K562 (cell line): ENCODE data around the gene ITSN1. TPM values are rescaled to one million over a fixed set of nuclear protein-coding genes. Genes with fewer than 3 reads are reported as not detected.

ENCODE experiments used
- CBX2 ChIP-seq: fragments of 200-600 bp; sonication (generic); IDR thresholded peaks from one replicate; pipeline ENCODE4 v1.6.1; 2012; ENCODE audit warnings: mild to moderate bottlenecking, low read length, inconsistent platforms; ENCODE audit not compliant: insufficient read depth, poor library complexity, severe bottlenecking
- GATAD2A ChIP-seq: fragments of 450-650 bp; IDR thresholded peaks from 2 replicates; pipeline ENCODE4 v1.6.1; 2017
- HNRNPK ChIP-seq: fragments of 200-400 bp; formaldehyde crosslinking; IDR thresholded peaks from one replicate; pipeline ENCODE4 v1.6.1; 2018; ENCODE audit warnings: mild to moderate bottlenecking, low read depth, low read length; ENCODE audit not compliant: poor library complexity, severe bottlenecking
- L3MBTL2 ChIP-seq: fragments of 450-650 bp; IDR thresholded peaks from 2 replicates; pipeline ENCODE4 v1.6.1; 2016; ENCODE audit warnings: mild to moderate bottlenecking, moderate library complexity
- MAFK ChIP-seq: IDR thresholded peaks from 2 replicates; pipeline ENCODE4 v1.6.1; 2011; ENCODE audit warnings: low read length, improper control_type of control experiment
- MAZ ChIP-seq, 2 experiments: fragments of 450-650 bp in 1 of 2; sonication (generic) in 1 of 2; formaldehyde crosslinking; IDR thresholded peaks in 1 of 2; conservative IDR thresholded peaks in 1 of 2; 2 replicates each; pipeline versions ENCODE4 v1.4.0 to v1.5.0; 2020; ENCODE audit warnings: mild to moderate bottlenecking in 1 of 2, missing genetic modification reagents in 1 of 2
- NCOA2 ChIP-seq, 2 experiments: fragments of 450-650 bp; IDR thresholded peaks; 2 replicates each; pipeline ENCODE4 v1.6.1; 2018; ENCODE audit warnings: mild to moderate bottlenecking in 2 of 2, moderate library complexity in 1 of 2; ENCODE audit not compliant: partially characterized antibody in 2 of 2
- NFIX ChIP-seq: fragments of 250-450 bp; sonication (Bioruptor Pico); IDR thresholded peaks from 2 replicates; pipeline ENCODE4 v1.4.0; 2020; ENCODE audit warnings: low read depth, mild to moderate bottlenecking, moderate library complexity
- SMAD2 ChIP-seq: fragments of 150-350 bp; IDR thresholded peaks from 2 replicates; pipeline ENCODE4 v1.6.1; 2014; ENCODE audit warnings: low read depth, mild to moderate bottlenecking, low read length
- TCFL5 ChIP-seq: fragments of 250-450 bp; sonication (Bioruptor Pico); conservative IDR thresholded peaks from 2 replicates; pipeline ENCODE4 v1.6.1; 2021; ENCODE audit warnings: mild to moderate bottlenecking, moderate library complexity, matching md5 sums
- TRIM24 ChIP-seq, 2 experiments: fragments of 450-650 bp; IDR thresholded peaks; 2 replicates each; pipeline ENCODE4 v1.6.1; 2016
- ZNF12 ChIP-seq: sonication (generic); formaldehyde crosslinking; IDR thresholded peaks from 2 replicates; pipeline ENCODE4 v1.4.0; 2020; ENCODE audit warnings: mild to moderate bottlenecking, missing genetic modification reagents
- ZNF644 ChIP-seq: fragments of 200-800 bp; sonication (Bioruptor generic); IDR thresholded peaks from 2 replicates; pipeline ENCODE4 v1.6.1; 2016; ENCODE audit warnings: low read depth, missing genetic modification characterization, missing compliant biosample characterization
- polyA plus RNA-seq, 8 experiments: library from polyadenylated mRNA; depleted of rRNA in 4 of 8; stranded (reverse) in 5 of 8; unstranded in 3 of 8; fragments of >200 nt; fragmentation: Nextera tagmentation in 2 of 8; fragmentation: Illumina TruSeq in 1 of 8; extraction: Ambion mirVana in 2 of 8; extraction: Trizol in 1 of 8; gene quantifications; 2 replicates each; pipeline versions ENCODE4 v1.2.1 to v1.2.3, GENCODE V29; 2011 to 2014; ENCODE audit warnings: inconsistent platforms in 1 of 8, missing spikeins in 1 of 8
- total RNA-seq, 7 experiments: library from RNA; depleted of rRNA in 6 of 7; stranded (reverse); fragments of >200 nt in 6 of 7; fragmentation: Illumina TruSeq in 2 of 7; extraction: Trizol in 2 of 7; gene quantifications; 2 replicates each; pipeline versions ENCODE4 v1.2.1 to v1.2.3, GENCODE V29; 2011 to 2021; ENCODE audit warnings: low replicate concordance in 1 of 7
- TF ChIP-seq, protein P1 (sequence below), 2 experiments: fragments of 200-800 bp in 1 of 2; sonication (Bioruptor generic) in 1 of 2; sonication (generic) in 1 of 2; formaldehyde crosslinking in 1 of 2; IDR thresholded peaks in 1 of 2; conservative IDR thresholded peaks in 1 of 2; 2 replicates each; pipeline versions ENCODE4 v1.5.0 to v1.6.1; 2016 to 2020; ENCODE audit warnings: missing compliant biosample characterization in 1 of 2, missing genetic modification characterization in 1 of 2, missing genetic modification reagents in 1 of 2
- TF ChIP-seq, protein P2 (sequence below): fragments of 250-450 bp; sonication (Bioruptor Pico); IDR thresholded peaks from 2 replicates; pipeline ENCODE4 v1.6.1; 2021; ENCODE audit warnings: mild to moderate bottlenecking
- TF ChIP-seq, protein P3 (sequence below): sonication (generic); IDR thresholded peaks from 2 replicates; pipeline ENCODE4 v1.6.1; 2016
- TF ChIP-seq, protein P4 (sequence below), 3 experiments: fragments of 200-800 bp in 1 of 3; fragments of 250-450 bp in 1 of 3; fragments of 450-650 bp in 1 of 3; sonication (Bioruptor Pico) in 1 of 3; sonication (Bioruptor generic) in 1 of 3; formaldehyde crosslinking in 1 of 3; IDR thresholded peaks; 2 replicates each; pipeline versions ENCODE4 v1.6.1 to v1.8.0; 2016 to 2022; ENCODE audit warnings: mild to moderate bottlenecking in 2 of 3, missing genetic modification characterization in 2 of 3, missing compliant biosample characterization in 1 of 3, moderate library complexity in 1 of 3
- TF ChIP-seq, protein P5 (sequence below): fragments of 450-650 bp; IDR thresholded peaks from 2 replicates; pipeline ENCODE4 v1.6.1; 2017; ENCODE audit warnings: antibody characterized with exemption

The ITSN1 gene
- total and polyA plus RNA-seq, 9 of the 15 experiments (the other 6 are each of a cell fraction or from before 2014, with no cell fraction given), result 1.1 to 12.6 (median 4.8) TPM

DNA sequence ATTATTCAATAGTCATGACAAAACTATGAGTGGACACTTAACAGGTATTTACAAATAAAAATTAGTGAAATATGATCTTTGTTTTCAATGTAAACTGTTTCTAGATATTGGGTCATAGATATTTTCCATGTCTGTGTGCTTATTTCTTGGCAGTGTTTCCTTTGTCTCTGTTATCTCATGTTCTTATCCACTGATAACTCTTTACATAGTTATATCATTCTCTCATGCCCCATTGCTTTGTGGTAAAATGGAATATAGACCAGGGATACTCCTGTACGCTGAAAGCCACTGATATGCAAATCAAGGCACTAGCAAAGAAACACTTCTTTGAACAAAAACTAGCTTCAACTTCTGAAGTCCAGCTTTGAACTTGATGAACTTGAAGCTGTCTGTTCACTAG is 113.1 kb downstream of the ITSN1 start (continued):
- TF ChIP-seq, protein P1, sequence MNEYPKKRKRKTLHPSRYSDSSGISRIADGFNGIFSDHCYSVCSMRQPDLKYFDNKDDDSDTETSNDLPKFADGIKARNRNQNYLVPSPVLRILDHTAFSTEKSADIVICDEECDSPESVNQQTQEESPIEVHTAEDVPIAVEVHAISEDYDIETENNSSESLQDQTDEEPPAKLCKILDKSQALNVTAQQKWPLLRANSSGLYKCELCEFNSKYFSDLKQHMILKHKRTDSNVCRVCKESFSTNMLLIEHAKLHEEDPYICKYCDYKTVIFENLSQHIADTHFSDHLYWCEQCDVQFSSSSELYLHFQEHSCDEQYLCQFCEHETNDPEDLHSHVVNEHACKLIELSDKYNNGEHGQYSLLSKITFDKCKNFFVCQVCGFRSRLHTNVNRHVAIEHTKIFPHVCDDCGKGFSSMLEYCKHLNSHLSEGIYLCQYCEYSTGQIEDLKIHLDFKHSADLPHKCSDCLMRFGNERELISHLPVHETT (CRISPR knock-in tag; conservative IDR thresholded peaks at IDR 0.05 in 1 of 2, IDR thresholded peaks at IDR 0.05 in 1 of 2), result no peak
- no peak for TF ChIP-seq ZNF12 (CRISPR knock-in tag)
- TF ChIP-seq, protein P2, sequence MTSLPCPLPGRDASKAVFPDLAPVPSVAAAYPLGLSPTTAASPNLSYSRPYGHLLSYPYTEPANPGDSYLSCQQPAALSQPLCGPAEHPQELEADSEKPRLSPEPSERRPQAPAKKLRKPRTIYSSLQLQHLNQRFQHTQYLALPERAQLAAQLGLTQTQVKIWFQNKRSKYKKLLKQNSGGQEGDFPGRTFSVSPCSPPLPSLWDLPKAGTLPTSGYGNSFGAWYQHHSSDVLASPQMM (CRISPR knock-in tag), result no peak
- no peak for TF ChIP-seq TRIM24 (IDR thresholded peaks at IDR 0.05)
- TF ChIP-seq TCFL5, result no peak
- no peak for TF ChIP-seq HNRNPK
- no peak for TF ChIP-seq NFIX
- TF ChIP-seq NCOA2 (IDR thresholded peaks at IDR 0.05; ENCODE audit: partially characterized antibody in 2 of 2), result no peak
- TF ChIP-seq L3MBTL2, result no peak
- no peak for TF ChIP-seq GATAD2A
- TF ChIP-seq, protein P3, sequence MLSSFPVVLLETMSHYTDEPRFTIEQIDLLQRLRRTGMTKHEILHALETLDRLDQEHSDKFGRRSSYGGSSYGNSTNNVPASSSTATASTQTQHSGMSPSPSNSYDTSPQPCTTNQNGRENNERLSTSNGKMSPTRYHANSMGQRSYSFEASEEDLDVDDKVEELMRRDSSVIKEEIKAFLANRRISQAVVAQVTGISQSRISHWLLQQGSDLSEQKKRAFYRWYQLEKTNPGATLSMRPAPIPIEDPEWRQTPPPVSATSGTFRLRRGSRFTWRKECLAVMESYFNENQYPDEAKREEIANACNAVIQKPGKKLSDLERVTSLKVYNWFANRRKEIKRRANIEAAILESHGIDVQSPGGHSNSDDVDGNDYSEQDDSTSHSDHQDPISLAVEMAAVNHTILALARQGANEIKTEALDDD, result peak; percentile 45; the same call in 1 of the 2 replicates
- TF ChIP-seq, protein P4, sequence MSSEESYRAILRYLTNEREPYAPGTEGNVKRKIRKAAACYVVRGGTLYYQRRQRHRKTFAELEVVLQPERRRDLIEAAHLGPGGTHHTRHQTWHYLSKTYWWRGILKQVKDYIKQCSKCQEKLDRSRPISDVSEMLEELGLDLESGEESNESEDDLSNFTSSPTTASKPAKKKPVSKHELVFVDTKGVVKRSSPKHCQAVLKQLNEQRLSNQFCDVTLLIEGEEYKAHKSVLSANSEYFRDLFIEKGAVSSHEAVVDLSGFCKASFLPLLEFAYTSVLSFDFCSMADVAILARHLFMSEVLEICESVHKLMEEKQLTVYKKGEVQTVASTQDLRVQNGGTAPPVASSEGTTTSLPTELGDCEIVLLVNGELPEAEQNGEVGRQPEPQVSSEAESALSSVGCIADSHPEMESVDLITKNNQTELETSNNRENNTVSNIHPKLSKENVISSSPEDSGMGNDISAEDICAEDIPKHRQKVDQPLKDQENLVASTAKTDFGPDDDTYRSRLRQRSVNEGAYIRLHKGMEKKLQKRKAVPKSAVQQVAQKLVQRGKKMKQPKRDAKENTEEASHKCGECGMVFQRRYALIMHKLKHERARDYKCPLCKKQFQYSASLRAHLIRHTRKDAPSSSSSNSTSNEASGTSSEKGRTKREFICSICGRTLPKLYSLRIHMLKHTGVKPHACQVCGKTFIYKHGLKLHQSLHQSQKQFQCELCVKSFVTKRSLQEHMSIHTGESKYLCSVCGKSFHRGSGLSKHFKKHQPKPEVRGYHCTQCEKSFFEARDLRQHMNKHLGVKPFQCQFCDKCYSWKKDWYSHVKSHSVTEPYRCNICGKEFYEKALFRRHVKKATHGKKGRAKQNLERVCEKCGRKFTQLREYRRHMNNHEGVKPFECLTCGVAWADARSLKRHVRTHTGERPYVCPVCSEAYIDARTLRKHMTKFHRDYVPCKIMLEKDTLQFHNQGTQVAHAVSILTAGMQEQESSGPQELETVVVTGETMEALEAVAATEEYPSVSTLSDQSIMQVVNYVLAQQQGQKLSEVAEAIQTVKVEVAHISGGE (CRISPR knock-in tag; IDR thresholded peaks at IDR 0.05), result no peak
- TF ChIP-seq SMAD2, result no peak
- no peak for TF ChIP-seq CBX2
- TF ChIP-seq MAFK, result no peak
- TF ChIP-seq, protein P5, sequence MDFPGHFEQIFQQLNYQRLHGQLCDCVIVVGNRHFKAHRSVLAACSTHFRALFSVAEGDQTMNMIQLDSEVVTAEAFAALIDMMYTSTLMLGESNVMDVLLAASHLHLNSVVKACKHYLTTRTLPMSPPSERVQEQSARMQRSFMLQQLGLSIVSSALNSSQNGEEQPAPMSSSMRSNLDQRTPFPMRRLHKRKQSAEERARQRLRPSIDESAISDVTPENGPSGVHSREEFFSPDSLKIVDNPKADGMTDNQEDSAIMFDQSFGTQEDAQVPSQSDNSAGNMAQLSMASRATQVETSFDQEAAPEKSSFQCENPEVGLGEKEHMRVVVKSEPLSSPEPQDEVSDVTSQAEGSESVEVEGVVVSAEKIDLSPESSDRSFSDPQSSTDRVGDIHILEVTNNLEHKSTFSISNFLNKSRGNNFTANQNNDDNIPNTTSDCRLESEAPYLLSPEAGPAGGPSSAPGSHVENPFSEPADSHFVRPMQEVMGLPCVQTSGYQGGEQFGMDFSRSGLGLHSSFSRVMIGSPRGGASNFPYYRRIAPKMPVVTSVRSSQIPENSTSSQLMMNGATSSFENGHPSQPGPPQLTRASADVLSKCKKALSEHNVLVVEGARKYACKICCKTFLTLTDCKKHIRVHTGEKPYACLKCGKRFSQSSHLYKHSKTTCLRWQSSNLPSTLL, result no peak
- 0 out of 4 replicates have a peak, but pooled peaks of 1 of the 2 experiments have one; percentile 19 for TF ChIP-seq MAZ (CRISPR knock-in tag; conservative IDR thresholded peaks at IDR 0.05 in 1 of 2, IDR thresholded peaks at IDR 0.05 in 1 of 2)
- TF ChIP-seq ZNF644 (tag), result no peak
